Esophagus muscularis mucosa (tissue), 4 donors: ENCODE measurements around the gene FAM3C.

Source experiments
- CTCF ChIP-seq, 3 experiments: fragments of 200-600 bp in 2 of 3; fragments of 450-650 bp in 1 of 3; sonication (generic) in 2 of 3; IDR thresholded peaks; one replicate each; pipeline ENCODE4 v1.5.1; 2017 to 2019; ENCODE audit warnings: antibody characterized with exemption in 3 of 3, mild to moderate bottlenecking in 2 of 3, moderate library complexity in 1 of 3
- EP300 ChIP-seq: sonication (generic); formaldehyde crosslinking; IDR thresholded peaks from one replicate; pipeline ENCODE4 v1.6.1; 2017; ENCODE audit warnings: antibody characterized with exemption
- POLR2A ChIP-seq: fragments of 450-650 bp; IDR thresholded peaks from one replicate; pipeline ENCODE4 v1.6.1; 2017; ENCODE audit warnings: antibody characterized with exemption, moderate library complexity, mild to moderate bottlenecking, low read depth
- POLR2AphosphoS5 ChIP-seq, 2 donors: sonication (generic); formaldehyde crosslinking; IDR thresholded peaks; one replicate each; pipeline ENCODE4 v1.6.1; 2017; ENCODE audit warnings: antibody characterized with exemption in 2 of 2

GRCh38 chr7:121323515-121324302 lies 72.4 kb downstream of the FAM3C start:
- no peak for TF ChIP-seq POLR2A
- TF ChIP-seq CTCF (IDR thresholded peaks at IDR 0.05), result no peak
- no peak for TF ChIP-seq POLR2AphosphoS5 (IDR thresholded peaks at IDR 0.05)
- TF ChIP-seq EP300, result no peak
